Kidney (tissue), 14 donors: Measurements from ENCODE around the gene ZNF799. TPM values are rescaled to one million over a fixed set of nuclear protein-coding genes. Genes with fewer than 3 reads are reported as not detected.

Experiments
- DNase-seq, 5 donors: peaks; one replicate each; pipeline ENCODE4 v3.0.0-alpha.2; 2013 to 2020
- FAIRE-seq: peaks from 2 replicates; lab custom pipeline; 2012; peaks lifted over from hg19 to GRCh38; lab: Jason Lieb, UNC
- H3K27ac ChIP-seq, 2 donors: one replicate each; pipeline ENCODE4 v1.7.0; 2013; ENCODE audit warnings: low read depth in 2 of 2, low read length in 2 of 2, inconsistent platforms in 1 of 2
- H3K27me3 ChIP-seq: one replicate; pipeline ENCODE4 v1.7.1; 2013; ENCODE audit warnings: low read length, inconsistent platforms; ENCODE audit not compliant: control insufficient read depth, insufficient read depth
- H3K36me3 ChIP-seq, 3 donors: one replicate each; pipeline versions ENCODE4 v1.7.0 to v1.7.1; 2013; ENCODE audit warnings: low read length in 3 of 3, control low read depth in 1 of 3, inconsistent platforms in 1 of 3; ENCODE audit not compliant: insufficient read depth in 3 of 3, control insufficient read depth in 2 of 3
- H3K4me1 ChIP-seq, 3 donors: one replicate each; pipeline versions ENCODE4 v1.7.0 to v1.7.1; 2013; ENCODE audit warnings: low read length in 3 of 3, inconsistent platforms in 1 of 3, low read depth in 1 of 3; ENCODE audit not compliant: control insufficient read depth in 2 of 3, insufficient read depth in 2 of 3
- H3K4me3 ChIP-seq, 3 donors: one replicate each; pipeline versions ENCODE4 v1.7.0 to v1.8.1; 2013; ENCODE audit warnings: low read length in 3 of 3, control low read depth in 1 of 3, inconsistent platforms in 1 of 3
- H3K9ac ChIP-seq, 3 donors: one replicate each; pipeline versions ENCODE4 v1.7.0 to v1.7.1; 2013; ENCODE audit warnings: low read length in 3 of 3, control low read depth in 1 of 3, inconsistent platforms in 1 of 3
- H3K9me3 ChIP-seq, 3 donors: one replicate each; pipeline versions ENCODE4 v1.7.0 to v1.7.1; 2013; ENCODE audit warnings: low read length in 3 of 3, control low read depth in 1 of 3, inconsistent platforms in 1 of 3; ENCODE audit not compliant: control insufficient read depth in 2 of 3, insufficient read depth in 1 of 3
- intact Hi-C: fragments of 100-400 bp; cut with DNase I; formaldehyde crosslinking; loops from one replicate; pipeline ENCODE4 v1.11.1; 2022
- polyA plus RNA-seq: library from polyadenylated mRNA; stranded (reverse); fragments of 350-450 nt; fragmentation: Illumina TruSeq; extraction: RNeasy Lipid Tissue Mini Kit (QIAGEN cat#74804); gene quantifications from one replicate; pipeline ENCODE4 v1.2.3, GENCODE V29; 2014; ENCODE audit warnings: low read depth, low replicate concordance; ENCODE audit not compliant: insufficient read depth
- total RNA-seq: library from RNA; stranded (reverse); fragmentation: NEBNext Ultra II Directional; extraction: Animal tissue kit (Norgen Biotek cat#: 25700); gene quantifications from one replicate; pipeline ENCODE4 v1.2.1, GENCODE V29; 2021
- TF ChIP-seq, protein P1 (sequence below): IDR thresholded peaks from 3 replicates; pipeline ENCODE4 v1.5.1; 2012; ENCODE audit warnings: mild to moderate bottlenecking, moderate library complexity, borderline replicate concordance; ENCODE audit not compliant: insufficient read depth; ENCODE audit errors: extremely low read depth
- donor health status: control.
- donor health status: control.
- donor health status: control.
- donor health status: control.
- donor health status: control.
- donor health status: DM: yes; HTN: yes; CAD: no.
- donor health status: Normal renal cell carcinoma (clear cell type).

ZNF799 gene
- total and polyA plus RNA-seq, 2 donors from 2014 or later = 4.3 to 7.8 TPM

DNA sequence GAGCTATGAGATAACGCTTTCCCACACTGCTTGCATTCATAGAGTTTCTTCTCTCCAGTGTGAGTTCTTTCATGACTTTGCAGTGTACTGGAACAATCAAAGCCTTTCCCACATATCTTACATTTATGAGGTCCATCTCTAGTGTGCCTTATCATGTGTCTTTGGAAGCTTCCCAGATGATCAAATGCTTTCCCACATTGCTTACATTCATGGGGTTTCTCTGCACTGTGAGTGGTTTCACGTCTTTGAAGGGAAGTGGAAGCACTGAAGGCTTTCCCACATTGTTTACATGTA is 20.7 kb downstream of the ZNF799 start:
- Histone ChIP-seq H3K36me3 (peaks cover 0 to 11% (median 5%) of the 10 kb centered on the region in 3 donors), H3K27me3 (no peaks in the 10 kb centered on the region), H3K4me3 (no peak overlapping the region), H3K27ac (no peak overlapping the region), H3K4me1 (no peaks in the 10 kb centered on the region), H3K9ac (no peak overlapping the region), H3K9me3 (peaks cover 0 to 24% (median 6%) of the 10 kb centered on the region in 3 donors)
- intact Hi-C loops = no loop called here
- no peak for DNase-seq
- TF ChIP-seq, protein P1, sequence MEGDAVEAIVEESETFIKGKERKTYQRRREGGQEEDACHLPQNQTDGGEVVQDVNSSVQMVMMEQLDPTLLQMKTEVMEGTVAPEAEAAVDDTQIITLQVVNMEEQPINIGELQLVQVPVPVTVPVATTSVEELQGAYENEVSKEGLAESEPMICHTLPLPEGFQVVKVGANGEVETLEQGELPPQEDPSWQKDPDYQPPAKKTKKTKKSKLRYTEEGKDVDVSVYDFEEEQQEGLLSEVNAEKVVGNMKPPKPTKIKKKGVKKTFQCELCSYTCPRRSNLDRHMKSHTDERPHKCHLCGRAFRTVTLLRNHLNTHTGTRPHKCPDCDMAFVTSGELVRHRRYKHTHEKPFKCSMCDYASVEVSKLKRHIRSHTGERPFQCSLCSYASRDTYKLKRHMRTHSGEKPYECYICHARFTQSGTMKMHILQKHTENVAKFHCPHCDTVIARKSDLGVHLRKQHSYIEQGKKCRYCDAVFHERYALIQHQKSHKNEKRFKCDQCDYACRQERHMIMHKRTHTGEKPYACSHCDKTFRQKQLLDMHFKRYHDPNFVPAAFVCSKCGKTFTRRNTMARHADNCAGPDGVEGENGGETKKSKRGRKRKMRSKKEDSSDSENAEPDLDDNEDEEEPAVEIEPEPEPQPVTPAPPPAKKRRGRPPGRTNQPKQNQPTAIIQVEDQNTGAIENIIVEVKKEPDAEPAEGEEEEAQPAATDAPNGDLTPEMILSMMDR = no peak
- FAIRE-seq = no peak

DNA sequence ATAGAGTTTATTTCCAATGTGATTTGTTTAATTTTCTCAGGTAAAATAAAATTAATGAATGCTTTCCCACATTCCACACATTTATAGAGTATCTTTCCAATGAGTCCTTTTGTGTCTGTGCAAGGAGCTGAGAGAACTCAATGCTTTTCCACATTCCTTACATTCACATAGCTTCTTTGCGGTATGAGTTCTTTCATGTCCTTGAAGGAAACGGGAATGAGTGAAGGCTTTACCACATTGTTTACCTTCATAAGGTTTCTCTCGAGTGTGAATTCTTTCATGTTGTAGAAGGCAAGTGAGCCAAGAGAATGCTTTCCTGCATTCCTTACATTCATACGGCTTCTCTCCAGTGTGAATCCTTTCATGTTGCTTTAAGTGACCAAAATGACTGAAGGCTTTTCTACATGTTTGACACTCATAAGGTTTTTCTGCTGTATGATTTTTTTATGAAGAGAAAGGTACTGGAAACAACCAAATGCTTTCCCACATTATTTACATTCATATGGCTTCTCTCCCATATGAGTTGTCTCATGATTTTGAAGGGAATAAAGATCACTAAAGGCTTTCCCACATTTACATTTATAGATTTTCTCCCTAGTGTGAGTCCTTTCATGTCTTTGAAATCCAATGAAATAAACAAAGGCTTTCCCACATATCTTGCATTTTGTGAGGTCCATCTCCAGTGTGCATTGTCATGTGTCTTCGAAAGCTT is 21.2 kb downstream of the ZNF799 start:
- intact Hi-C loops = no loop called here
- Histone ChIP-seq H3K4me3 (no peak overlapping the region), H3K9ac (no peak overlapping the region), H3K27me3 (no peaks in the 10 kb centered on the region), H3K36me3 (peaks cover 0 to 11% (median 5%) of the 10 kb centered on the region in 3 donors), H3K9me3 (peaks cover 0 to 24% (median 6%) of the 10 kb centered on the region in 3 donors), H3K4me1 (no peaks in the 10 kb centered on the region), H3K27ac (no peak overlapping the region)
- DNase-seq (no peak), FAIRE-seq (no peak)
- TF ChIP-seq, protein P1 = no peak

DNA sequence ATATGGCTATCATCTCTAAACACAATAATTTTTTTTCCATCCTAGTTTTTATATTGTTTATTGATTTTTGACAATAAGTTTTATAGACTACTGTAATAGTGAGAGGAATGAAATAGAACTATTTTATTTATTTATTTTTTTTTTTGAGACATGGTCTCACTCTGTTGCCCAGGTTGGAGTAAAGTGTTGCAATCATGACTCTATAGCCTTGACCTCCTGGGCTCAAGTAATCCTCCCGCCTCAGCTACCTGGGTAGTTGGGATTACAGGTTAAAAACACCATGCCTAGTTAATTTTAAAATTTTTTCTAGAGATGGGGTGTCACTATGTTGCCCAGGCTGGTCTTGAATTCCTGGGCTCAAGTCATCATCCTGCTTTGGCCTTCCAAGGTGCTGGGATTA is 27.0 kb downstream of the ZNF799 start:
- TF ChIP-seq, protein P1 = no peak
- Histone ChIP-seq H3K9ac (no peak overlapping the region), H3K4me3 (no peak overlapping the region), H3K27me3 (no peaks in the 10 kb centered on the region), H3K9me3 (peaks cover 0 to 8% (median 0%) of the 10 kb centered on the region in 3 donors), H3K4me1 (no peaks in the 10 kb centered on the region), H3K36me3 (no peaks in the 10 kb centered on the region), H3K27ac (no peak overlapping the region)
- intact Hi-C loops = no loop called here
- FAIRE-seq (no peak), DNase-seq (no peak)
